Measurements from ENCODE around the gene SLX4.
"Not testable (repeated sequence)": the region's sequence is repeated elsewhere in the genome, so short reads cannot be mapped to it uniquely, and the experiment has no call there.

The SLX4 gene

GRCh38 chr16:3640632-3641501, 29.5 kb upstream of the SLX4 start:
- no peak for DNase-seq (ENCODE audit: low spot score)

GRCh38 chr16:3640207-3640606, 28.8 kb upstream of the SLX4 start:
- DNase-seq (ENCODE audit: low spot score): no peak

GRCh38 chr16:3638916-3639644, 27.7 kb upstream of the SLX4 start:
- DNase-seq (ENCODE audit: low spot score): no peak

GRCh38 chr16:3637371-3637923, 26.0 kb upstream of the SLX4 start:
- DNase-seq (ENCODE audit: low spot score): no peak

DNA sequence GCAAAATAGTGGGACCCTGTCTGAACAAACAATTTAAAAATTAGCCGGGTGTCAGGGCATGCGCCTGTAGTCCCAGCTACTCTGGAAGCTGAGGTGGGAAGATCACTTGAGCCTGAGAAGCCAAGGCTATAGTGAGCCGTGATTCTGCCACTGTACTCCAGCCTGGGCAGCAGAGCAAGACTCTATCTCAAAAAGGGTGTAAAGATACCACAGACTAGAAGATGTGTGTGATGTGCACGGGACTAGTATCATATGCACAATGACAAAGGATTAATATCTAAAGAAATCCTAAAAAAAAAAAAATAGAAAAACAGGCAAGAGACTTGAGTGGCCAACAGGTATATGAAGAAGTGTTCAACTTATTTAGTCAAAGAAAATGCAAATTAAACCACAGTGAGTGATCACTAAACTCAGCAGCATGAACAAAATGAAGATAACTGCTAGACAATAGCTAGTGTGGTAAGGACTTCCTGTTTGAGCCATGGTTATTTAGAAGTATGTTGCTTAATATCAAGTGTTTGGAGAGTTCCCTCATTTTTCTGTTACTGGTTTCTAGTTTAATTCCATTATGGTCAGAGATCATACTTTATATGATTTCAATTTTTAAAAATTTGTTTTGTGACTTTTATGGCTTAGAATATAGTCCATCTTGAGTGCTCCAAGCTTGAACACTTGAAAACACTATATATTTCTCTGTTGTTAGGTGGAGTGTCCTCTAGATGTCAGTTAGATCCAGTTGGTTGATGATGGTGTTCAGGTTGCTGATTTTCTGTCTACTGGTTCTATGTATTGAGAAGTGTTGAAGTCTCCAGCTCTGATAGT, 14.7 kb upstream of the SLX4 start:
- DNase-seq (ENCODE audit: low spot score): no peak

- no peak for DNase-seq (ENCODE audit: low spot score)
Measured at GRCh38 chr16:3625331-3625730, 13.9 kb upstream of the SLX4 start.

- DNase-seq (ENCODE audit: low spot score): no peak
Measured at GRCh38 chr16:3623642-3624041, 12.2 kb upstream of the SLX4 start.

GRCh38 chr16:3618769-3619141, 7.3 kb upstream of the SLX4 start:
- no peak for DNase-seq (ENCODE audit: low spot score)

DNA sequence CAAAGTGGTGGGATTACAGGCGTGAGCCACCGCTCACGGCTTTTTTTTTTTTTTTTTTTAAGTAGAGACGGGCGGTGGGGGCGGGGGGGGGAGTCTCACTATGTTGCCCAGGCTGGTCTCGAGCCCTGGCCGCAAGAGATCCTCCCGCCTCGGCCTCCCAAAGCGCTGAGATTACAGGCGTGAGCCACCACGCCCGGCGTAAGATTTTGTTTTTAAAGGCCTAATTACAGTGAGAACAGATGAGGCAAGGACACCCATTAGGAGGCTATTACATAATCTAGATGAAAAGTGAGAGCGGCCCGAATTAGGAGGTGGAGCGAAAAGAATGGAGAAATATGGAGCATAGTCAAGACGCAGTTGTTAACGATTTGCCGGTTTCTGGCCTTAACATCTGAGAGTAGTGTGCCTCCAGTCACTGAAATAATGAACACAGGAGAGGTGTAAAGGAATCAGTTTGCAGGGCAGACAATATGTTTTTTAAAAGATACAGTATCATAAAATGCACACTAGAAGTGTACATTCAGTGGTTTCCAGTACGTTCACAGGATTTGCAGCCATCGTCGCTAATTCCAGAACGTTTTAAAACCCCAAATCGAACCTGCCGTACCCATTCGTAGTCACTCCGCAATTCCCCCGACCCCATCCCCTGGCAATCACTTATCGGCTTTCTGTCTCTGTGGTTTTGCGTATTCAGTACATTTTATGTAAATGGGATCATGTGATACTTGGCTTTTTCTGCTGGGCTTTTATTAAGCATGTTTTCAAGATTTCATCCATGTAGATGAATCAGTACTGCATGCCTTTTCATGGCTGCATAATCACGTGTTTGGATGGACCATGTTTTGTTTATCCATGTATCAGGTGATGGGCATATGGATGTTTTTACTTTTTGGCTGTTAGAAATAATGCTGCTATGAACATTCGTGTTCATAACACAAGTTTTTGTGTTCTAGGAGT, 1.4 kb upstream of the SLX4 start:
- no peak for DNase-seq (ENCODE audit: low spot score)

GRCh38 chr16:3610698-3611145, 684 bp downstream of the SLX4 start:
- DNase-seq (ENCODE audit: low spot score): no peak

GRCh38 chr16:3609895-3610697, 1.3 kb downstream of the SLX4 start:
- DNase-seq (ENCODE audit: low spot score): no peak

- DNase-seq (ENCODE audit: low spot score): not testable (repeated sequence)
Measured at GRCh38 chr16:3608976-3609375, 2.4 kb downstream of the SLX4 start.

DNA sequence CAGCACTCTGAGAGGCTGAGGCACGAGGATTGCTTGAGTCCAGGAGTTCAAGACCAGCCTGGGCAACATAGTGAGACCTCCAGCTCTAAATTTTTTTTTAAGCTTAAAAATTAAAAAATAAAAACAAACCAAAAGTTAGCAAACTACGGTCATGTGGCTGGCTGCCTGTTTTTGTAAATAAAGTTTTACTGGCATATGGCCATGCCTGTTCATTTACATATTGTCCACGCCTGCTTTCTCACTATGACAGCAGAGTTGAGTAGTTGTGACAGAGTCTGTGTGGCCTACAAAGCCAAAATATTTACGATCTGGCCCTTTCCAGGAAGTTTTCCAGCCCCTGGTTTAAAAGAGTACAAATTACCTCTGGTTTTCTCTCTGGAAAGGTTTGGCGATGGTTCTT, 3.3 kb downstream of the SLX4 start:
- DNase-seq (ENCODE audit: low spot score): no peak

- DNase-seq (ENCODE audit: low spot score): no peak
Measured at GRCh38 chr16:3607634-3608033, 3.8 kb downstream of the SLX4 start.

DNA sequence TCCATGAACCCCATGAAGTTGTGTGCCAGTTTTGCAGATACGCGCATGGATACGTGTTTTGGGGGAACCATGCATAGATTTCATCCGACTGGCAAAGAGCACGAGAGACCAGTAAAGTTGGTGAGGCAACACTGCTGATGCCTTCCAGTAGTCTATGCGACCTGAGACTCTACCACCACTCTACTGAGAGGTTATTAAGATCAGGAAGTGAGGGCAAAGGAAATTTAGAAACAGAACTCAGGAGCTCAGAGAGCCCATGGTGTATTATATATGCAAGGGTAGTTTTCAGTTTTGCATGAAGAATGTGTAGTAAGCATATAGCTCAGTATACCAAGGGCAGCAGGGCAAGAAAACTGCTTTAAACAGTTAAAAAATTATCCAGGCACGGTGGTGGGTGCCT, 4.2 kb downstream of the SLX4 start:
- DNase-seq (ENCODE audit: low spot score): no peak

DNA sequence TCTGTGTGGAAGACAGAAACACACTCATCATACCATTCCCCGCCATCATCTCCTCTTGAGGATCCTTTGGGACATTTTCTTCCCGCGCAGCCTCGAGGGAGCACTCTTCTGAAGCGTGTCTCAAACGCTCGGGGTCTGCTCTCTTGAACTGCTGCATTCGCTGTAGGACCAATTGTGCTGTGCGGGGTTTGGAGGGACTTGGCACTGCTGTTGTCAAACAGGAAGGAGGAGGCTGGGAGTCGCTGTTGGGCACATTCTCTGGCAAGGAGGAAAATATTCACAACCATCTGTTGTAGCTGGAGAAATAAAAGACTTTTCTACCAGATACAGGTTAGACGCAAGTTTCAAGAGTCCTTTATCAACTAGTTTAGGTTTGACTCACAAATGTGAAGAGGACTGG, 5.0 kb downstream of the SLX4 start:
- peak; percentile 35 for DNase-seq (ENCODE audit: low spot score)

- no peak for DNase-seq (ENCODE audit: low spot score)
Measured at GRCh38 chr16:3602320-3602653, 9.1 kb downstream of the SLX4 start.

DNA sequence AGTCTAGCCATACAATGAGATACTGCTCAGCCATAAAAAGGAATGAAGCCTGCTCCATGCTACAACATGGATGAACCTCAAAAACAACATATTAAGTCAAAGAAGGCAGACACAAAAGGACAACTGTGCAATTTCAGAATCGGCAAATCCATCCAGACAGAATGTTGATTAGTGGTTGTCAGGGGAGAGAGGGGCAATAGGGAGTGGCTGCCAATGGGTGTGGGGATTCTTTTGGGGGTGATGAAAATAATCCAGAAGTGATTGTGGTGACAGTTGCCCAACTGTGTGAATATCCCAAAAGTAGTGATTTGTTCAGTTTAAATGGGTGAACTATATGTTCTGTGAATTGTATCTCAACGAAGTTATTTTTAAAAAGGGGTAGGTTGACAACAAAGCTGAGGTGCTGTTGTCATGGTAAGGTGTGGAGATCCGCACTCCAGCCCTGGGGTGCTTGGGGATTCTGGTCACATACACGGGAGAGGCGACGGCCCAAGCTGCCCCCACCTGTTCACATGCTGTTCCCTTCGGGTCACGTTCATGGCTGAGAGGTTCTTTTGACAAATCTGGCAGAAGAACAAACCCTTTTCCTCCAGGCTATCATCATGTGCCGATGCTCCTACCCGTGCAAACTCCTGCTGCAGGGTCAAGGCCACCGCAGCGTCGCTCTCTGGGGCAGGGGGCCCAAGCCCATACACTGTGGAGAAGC, 9.6 kb downstream of the SLX4 start:
- DNase-seq (ENCODE audit: low spot score): no peak

GRCh38 chr16:3599922-3600321, 11.5 kb downstream of the SLX4 start:
- DNase-seq (ENCODE audit: low spot score): no peak

GRCh38 chr16:3599121-3599520, 12.3 kb downstream of the SLX4 start:
- no peak for DNase-seq (ENCODE audit: low spot score)

Data from Ammon's horn (tissue), 1 donor.